Neuronal stem cell (in vitro differentiated cells): ENCODE results near the gene LMF1.
A peak's percentile ranks its signal among the peaks of the same experiment; 100 is the strongest.

Source experiments
- DNase-seq: peaks from one replicate; pipeline ENCODE4 v3.0.0-alpha.2; 2013; ENCODE audit warnings: low spot score
- H2AFZ ChIP-seq: one replicate; pipeline ENCODE4 v1.6.1; 2013; ENCODE audit warnings: mild to moderate bottlenecking, low read length, inconsistent platforms
- H2AK5ac ChIP-seq: 2 replicates; pipeline ENCODE4 v1.6.1; 2013; ENCODE audit warnings: low read depth, mild to moderate bottlenecking, inconsistent platforms, low read length, moderate library complexity, mixed read lengths
- H2BK120ac ChIP-seq: 2 replicates; pipeline ENCODE4 v1.6.1; 2013; ENCODE audit warnings: low read depth, mild to moderate bottlenecking, inconsistent platforms, low read length, moderate library complexity, mixed read lengths
- H2BK12ac ChIP-seq: one replicate; pipeline ENCODE4 v1.6.1; 2013; ENCODE audit warnings: low read length, inconsistent platforms
- H2BK15ac ChIP-seq: 2 replicates; pipeline ENCODE4 v1.6.1; 2013; ENCODE audit warnings: mild to moderate bottlenecking, low read length, inconsistent platforms, mixed read lengths
- H2BK5ac ChIP-seq: one replicate; pipeline ENCODE4 v1.6.1; 2013; ENCODE audit warnings: inconsistent platforms, mild to moderate bottlenecking, low read length, moderate library complexity
- H3K14ac ChIP-seq: one replicate; pipeline ENCODE4 v1.6.1; 2013; ENCODE audit warnings: low read length, inconsistent platforms
- H3K18ac ChIP-seq: 2 replicates; pipeline ENCODE4 v1.6.1; 2013; ENCODE audit warnings: low read length, inconsistent platforms
- H3K23ac ChIP-seq: 2 replicates; pipeline ENCODE4 v1.6.1; 2013; ENCODE audit warnings: low read depth, mild to moderate bottlenecking, mixed read lengths, low read length, inconsistent platforms; ENCODE audit not compliant: poor library complexity
- H3K27ac ChIP-seq: replicated peaks from 3 replicates; pipeline ENCODE4 v1.5.1; 2013; ENCODE audit warnings: low read length, inconsistent platforms
- H3K27me3 ChIP-seq, 3 experiments: 2 replicates each; pipeline ENCODE4 v1.6.1; 2013; ENCODE audit warnings: low read length in 3 of 3, mild to moderate bottlenecking in 2 of 3, inconsistent platforms in 1 of 3, low read depth in 1 of 3, mixed read lengths in 1 of 3, moderate library complexity in 1 of 3; ENCODE audit not compliant: control insufficient read depth in 3 of 3, insufficient read depth in 3 of 3
- H3K36me3 ChIP-seq, 2 donors: replicated peaks in 1 of 2; 2 replicates each; pipeline ENCODE4 v1.6.1; 2013; ENCODE audit warnings: low read length in 2 of 2; ENCODE audit not compliant: control insufficient read depth in 2 of 2, insufficient read depth in 2 of 2
- H3K4ac ChIP-seq: 2 replicates; pipeline ENCODE4 v1.6.1; 2013; ENCODE audit warnings: inconsistent platforms, mild to moderate bottlenecking, low read length, moderate library complexity
- H3K4me1 ChIP-seq, 2 donors: 1 replicate in 1 of 2; 2 replicates in 1 of 2; pipeline ENCODE4 v1.6.1; 2013; ENCODE audit warnings: low read length in 2 of 2, low read depth in 1 of 2; ENCODE audit not compliant: control insufficient read depth in 2 of 2, insufficient read depth in 1 of 2
- H3K4me2 ChIP-seq: one replicate; pipeline ENCODE4 v1.6.1; 2013; ENCODE audit warnings: mild to moderate bottlenecking, low read length, inconsistent platforms; ENCODE audit not compliant: insufficient read depth, poor library complexity, severe bottlenecking
- H3K4me3 ChIP-seq, 2 donors: 2 replicates each; pipeline ENCODE4 v1.5.1; 2013; ENCODE audit warnings: low read length in 2 of 2, mild to moderate bottlenecking in 2 of 2, inconsistent platforms in 1 of 2, moderate library complexity in 1 of 2
- H3K79me1 ChIP-seq: one replicate; pipeline ENCODE4 v1.6.1; 2013; ENCODE audit warnings: low read depth, mild to moderate bottlenecking, inconsistent platforms, low read length, moderate library complexity
- H3K9ac ChIP-seq: one replicate; pipeline ENCODE4 v1.6.1; 2013; ENCODE audit warnings: mild to moderate bottlenecking, low read depth, low read length, inconsistent platforms; ENCODE audit not compliant: poor library complexity
- H3K9me3 ChIP-seq, 2 donors: replicated peaks in 1 of 2; 2 replicates each; pipeline versions ENCODE3 to v1.6.1; 2013; ENCODE audit warnings: low read length in 2 of 2, mild to moderate bottlenecking in 2 of 2, inconsistent platforms in 1 of 2, low read depth in 1 of 2, mixed read lengths in 1 of 2, moderate library complexity in 1 of 2; ENCODE audit not compliant: control insufficient read depth in 2 of 2, insufficient read depth in 1 of 2
- H4K8ac ChIP-seq: one replicate; pipeline ENCODE4 v1.6.1; 2013; ENCODE audit warnings: low read depth, mild to moderate bottlenecking, inconsistent platforms, low read length, moderate library complexity
- H4K91ac ChIP-seq: one replicate; pipeline ENCODE4 v1.6.1; 2013; ENCODE audit warnings: low read length, low read depth, mild to moderate bottlenecking, inconsistent platforms; ENCODE audit not compliant: poor library complexity
- WGBS, 2 donors: extraction: QIAGEN DNeasy Blood & Tissue Kit; methylation state at CpG; one replicate each; pipeline ENCODE4 v1.1.7; 2013; ENCODE audit warnings: missing lambda C conversion rate in 2 of 2, mixed read lengths in 1 of 2; ENCODE audit not compliant: insufficient read length in 2 of 2, insufficient replicate concordance in 1 of 2; ENCODE audit errors: extremely low coverage in 2 of 2; 5-methylcytosine and 5-hydroxymethylcytosine counted together

LMF1 gene

GRCh38 chr16:893360-893759 lies 77.4 kb downstream of the LMF1 start:
- Histone ChIP-seq H3K18ac (no peak overlapping the region), H2BK15ac (no peak overlapping the region), H2AK5ac (no peak overlapping the region), H3K27ac (no peak overlapping the region), H3K9ac (no peak overlapping the region), H3K4me1 (peaks cover 3 to 9% of the 10 kb centered on the region in 2 donors), H4K8ac (no peak overlapping the region), H2BK120ac (no peak overlapping the region), H3K23ac (peak overlapping the region; percentile 75), H3K9me3 (no peaks in the 10 kb centered on the region), H2BK5ac (no peak overlapping the region), H3K79me1 (peaks cover 3% of the 10 kb centered on the region), H3K4ac (no peak overlapping the region), H3K27me3 (no peaks in the 10 kb centered on the region), H4K91ac (no peak overlapping the region), H3K4me2 (no peak overlapping the region), H3K14ac (peak overlapping the region; percentile 56), H3K36me3 (no peaks in the 10 kb centered on the region), H3K4me3 (no peak overlapping the region), H2AFZ (no peak overlapping the region), H2BK12ac (no peak overlapping the region)
- no CpG with 5 or more reads among the region's 18 CpGs for WGBS, 2 donors
- no peak for DNase-seq

GRCh38 chr16:892536-893255 lies 78.1 kb downstream of the LMF1 start:
- H2BK15ac ChIP-seq: no peak overlapping the region
- H3K4me1 ChIP-seq: peaks cover 3 to 9% of the 10 kb centered on the region in 2 donors
- H3K14ac ChIP-seq: peak overlapping the region; percentile 56
- no CpG with 5 or more reads among the region's 35 CpGs for WGBS, 2 donors
- no peak overlapping the region for H3K18ac ChIP-seq
- H2BK120ac ChIP-seq: no peak overlapping the region
- no peak overlapping the region for H3K4me2 ChIP-seq
- DNase-seq: no peak
- H3K9me3 ChIP-seq: no peaks in the 10 kb centered on the region
- H3K79me1 ChIP-seq: peaks cover 3% of the 10 kb centered on the region
- H3K4me3 ChIP-seq: no peak overlapping the region
- H3K27me3 ChIP-seq: no peaks in the 10 kb centered on the region
- no peak overlapping the region for H2BK5ac ChIP-seq
- no peak overlapping the region for H2BK12ac ChIP-seq
- no peak overlapping the region for H2AFZ ChIP-seq
- H2AK5ac ChIP-seq: peak overlapping the region; percentile 70
- peak overlapping the region; percentile 75 for H3K23ac ChIP-seq
- H4K8ac ChIP-seq: no peak overlapping the region
- H4K91ac ChIP-seq: no peak overlapping the region
- no peak overlapping the region for H3K27ac ChIP-seq
- H3K36me3 ChIP-seq: no peaks in the 10 kb centered on the region
- no peak overlapping the region for H3K4ac ChIP-seq
- H3K9ac ChIP-seq: peak overlapping the region; percentile 70

DNA sequence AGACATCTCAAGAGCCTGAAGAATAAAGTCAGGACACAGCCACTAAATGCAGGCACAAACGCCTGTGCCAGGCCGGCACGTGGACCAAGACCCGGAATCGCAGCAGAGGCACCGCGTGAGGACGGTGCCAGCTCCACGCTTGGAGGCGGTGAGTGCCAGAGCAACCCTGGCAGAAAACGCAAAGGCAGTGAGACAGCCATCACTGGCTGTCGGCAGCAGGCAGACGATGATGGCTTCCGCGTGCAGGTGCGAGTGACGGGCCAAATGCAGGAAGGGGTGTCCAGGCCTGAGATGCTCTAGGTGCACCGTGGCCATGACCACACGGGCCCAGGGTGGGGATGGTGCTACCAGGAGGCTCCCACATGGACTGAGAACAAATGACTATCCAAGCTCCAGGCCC lies 78.8 kb downstream of the LMF1 start:
- no CpG with 5 or more reads among the region's 19 CpGs for WGBS, 2 donors
- Histone ChIP-seq H3K4ac (no peak overlapping the region), H3K79me1 (peaks cover 3% of the 10 kb centered on the region), H3K9ac (no peak overlapping the region), H2AFZ (no peak overlapping the region), H3K18ac (no peak overlapping the region), H2BK5ac (no peak overlapping the region), H2AK5ac (peak overlapping the region; percentile 70), H4K8ac (peak overlapping the region; percentile 3), H3K9me3 (no peaks in the 10 kb centered on the region), H3K4me1 (peaks cover 5 to 9% of the 10 kb centered on the region in 2 donors), H3K27ac (no peak overlapping the region), H3K4me2 (no peak overlapping the region), H2BK120ac (no peak overlapping the region), H3K36me3 (no peaks in the 10 kb centered on the region), H2BK12ac (no peak overlapping the region), H4K91ac (no peak overlapping the region), H3K14ac (peak overlapping the region; percentile 89), H3K23ac (no peak overlapping the region), H3K4me3 (no peak overlapping the region), H3K27me3 (no peaks in the 10 kb centered on the region), H2BK15ac (no peak overlapping the region)
- DNase-seq: no peak

- Histone ChIP-seq H3K4me2 (no peak overlapping the region), H2BK15ac (no peak overlapping the region), H3K14ac (no peak overlapping the region), H2AFZ (no peak overlapping the region), H3K27me3 (no peaks in the 10 kb centered on the region), H2BK5ac (no peak overlapping the region), H3K27ac (no peak overlapping the region), H3K79me1 (peaks cover 3% of the 10 kb centered on the region), H3K9me3 (no peaks in the 10 kb centered on the region), H2AK5ac (no peak overlapping the region), H4K91ac (no peak overlapping the region), H3K18ac (no peak overlapping the region), H2BK12ac (no peak overlapping the region), H3K4me3 (no peak overlapping the region), H3K36me3 (no peaks in the 10 kb centered on the region), H2BK120ac (no peak overlapping the region), H4K8ac (peak overlapping the region; percentile 65), H3K23ac (peak overlapping the region; percentile 65), H3K4ac (no peak overlapping the region), H3K9ac (no peak overlapping the region), H3K4me1 (peaks cover 4 to 11% of the 10 kb centered on the region in 2 donors)
- no peak for DNase-seq
- no CpG with 5 or more reads among the region's 11 CpGs for WGBS, 2 donors
These were observed 79.4 kb downstream of the LMF1 start for GRCh38 chr16:891353-891740.
